Activated T-helper 1 cell treated with anti-CD3 and anti-CD28 coated beads, Interleukin-12 subunit alpha, Interleukin-12 subunit beta, Interleukin-2, Interleukin-4 antibody, amounts not matched to agents 30 ng/mL and 10 ng/mL and 1 ng/mL, durations not matched to agents 14 hours and 24 hours and 36 hours (primary cell): ENCODE measurements around the gene ARL3. TPM values are rescaled to one million over a fixed set of nuclear protein-coding genes. Genes with fewer than 3 reads are reported as not detected.

Source experiments
- DNase-seq: peaks from one replicate; pipeline ENCODE4 v3.0.0; 2021; ENCODE audit warnings: low spot score
- H3K27ac Mint-ChIP-seq: one replicate; pipeline ENCODE4 v1.8.0; 2021; ENCODE audit warnings: mild to moderate bottlenecking, mixed read lengths
- H3K27me3 Mint-ChIP-seq: one replicate; pipeline ENCODE4 v1.8.0; 2022; ENCODE audit warnings: mild to moderate bottlenecking, moderate library complexity, mixed read lengths; ENCODE audit not compliant: insufficient read depth
- H3K36me3 Mint-ChIP-seq: one replicate; pipeline ENCODE4 v1.8.0; 2021; ENCODE audit warnings: low read depth, mixed read lengths
- H3K4me1 Mint-ChIP-seq: one replicate; pipeline ENCODE4 v1.8.0; 2021; ENCODE audit warnings: low read depth, mixed read lengths
- H3K4me3 Mint-ChIP-seq: one replicate; pipeline ENCODE4 v1.8.0; 2021; ENCODE audit warnings: mild to moderate bottlenecking, moderate library complexity, mixed read lengths
- H3K9me3 Mint-ChIP-seq: one replicate; pipeline ENCODE4 v1.8.0; 2021; ENCODE audit warnings: mixed read lengths
- intact Hi-C: fragments of 100-400 bp; cut with micrococcal nuclease; formaldehyde crosslinking; loops from one replicate; pipeline ENCODE4 v1.15.1; 2024
- total RNA-seq: library from RNA; stranded (reverse); gene quantifications from 2 replicates; pipeline ENCODE4 v1.2.3, GENCODE V29; 2022

ARL3 gene
- total RNA-seq, 1 donor from 2014 or later, result 6.6 TPM

- Mint-ChIP-seq H3K4me3 (peak overlapping the region; percentile 90), H3K4me1 (peaks cover 23% of the 10 kb centered on the region), H3K9me3 (no peaks in the 10 kb centered on the region), H3K27me3 (no peaks in the 10 kb centered on the region), H3K36me3 (peaks cover 18% of the 10 kb centered on the region), H3K27ac (peak overlapping the region; percentile 91)
- no peak for DNase-seq
- intact Hi-C loops, result loop anchor here (1.0 to 5.0 kb wide), 12 partner anchors 71 to 824 kb away; partner anchors contain the start of genes ACTR1A, ARL3, BORCS7 and GBF1
Measured at GRCh38 chr10:102642736-102643335, 71.4 kb downstream of the ARL3 start.

- DNase-seq, result peak; percentile 94
Measured at GRCh38 chr10:102641880-102642735, 72.1 kb downstream of the ARL3 start.

GRCh38 chr10:102641402-102641801 lies 72.8 kb downstream of the ARL3 start:
- H3K36me3 Mint-ChIP-seq, result peaks cover 11% of the 10 kb centered on the region
- H3K4me1 Mint-ChIP-seq, result peaks cover 12% of the 10 kb centered on the region
- H3K4me3 Mint-ChIP-seq, result peak overlapping the region; percentile 86
- H3K9me3 Mint-ChIP-seq, result no peaks in the 10 kb centered on the region
- H3K27ac Mint-ChIP-seq, result peak overlapping the region; percentile 82
- no peak for DNase-seq
- intact Hi-C loops, result loop anchor here (5.0 kb wide), 1 partner anchor 509 kb away; the partner anchor contains the start of gene PPRC1
- H3K27me3 Mint-ChIP-seq, result no peaks in the 10 kb centered on the region

More at GRCh38 chr10:102641880-102642735, 72.1 kb downstream of the ARL3 start:
- Mint-ChIP-seq H3K9me3 (no peaks in the 10 kb centered on the region), H3K4me1 (peaks cover 19% of the 10 kb centered on the region), H3K4me3 (peak overlapping the region; percentile 90), H3K27ac (peak overlapping the region; percentile 82), H3K36me3 (peaks cover 16% of the 10 kb centered on the region), H3K27me3 (no peaks in the 10 kb centered on the region)
- intact Hi-C loops, result loop anchor here (1.0 to 5.0 kb wide), 11 partner anchors 72 to 823 kb away; partner anchors contain the start of genes ACTR1A, ARL3, GBF1 and NOLC1

- no peak overlapping the region for H3K4me3 Mint-ChIP-seq
- intact Hi-C loops, result no loop called here
- no peak for DNase-seq
- no peaks in the 10 kb centered on the region for H3K36me3 Mint-ChIP-seq
- H3K9me3 Mint-ChIP-seq, result no peaks in the 10 kb centered on the region
- no peaks in the 10 kb centered on the region for H3K27me3 Mint-ChIP-seq
- peaks cover 22% of the 10 kb centered on the region for H3K4me1 Mint-ChIP-seq
- H3K27ac Mint-ChIP-seq, result no peak overlapping the region
Measured at GRCh38 chr10:102639537-102639936, 74.7 kb downstream of the ARL3 start.

GRCh38 chr10:102635377-102635776 lies 78.8 kb downstream of the ARL3 start:
- Mint-ChIP-seq H3K27ac (peak overlapping the region; percentile 41), H3K36me3 (peaks cover 4% of the 10 kb centered on the region), H3K27me3 (no peaks in the 10 kb centered on the region), H3K9me3 (no peaks in the 10 kb centered on the region), H3K4me1 (peaks cover 44% of the 10 kb centered on the region), H3K4me3 (peak overlapping the region; percentile 20)
- no peak for DNase-seq
- intact Hi-C loops, result no loop called here

- no peak for DNase-seq
- H3K9me3 Mint-ChIP-seq, result no peaks in the 10 kb centered on the region
- no peaks in the 10 kb centered on the region for H3K27me3 Mint-ChIP-seq
- intact Hi-C loops, result no loop called here
- peaks cover 4% of the 10 kb centered on the region for H3K36me3 Mint-ChIP-seq
- H3K4me3 Mint-ChIP-seq, result no peak overlapping the region
- H3K27ac Mint-ChIP-seq, result no peak overlapping the region
- peaks cover 44% of the 10 kb centered on the region for H3K4me1 Mint-ChIP-seq
Measured at GRCh38 chr10:102634686-102635085, 79.5 kb downstream of the ARL3 start.

GRCh38 chr10:102633848-102634247 lies 80.3 kb downstream of the ARL3 start:
- H3K4me1 Mint-ChIP-seq, result peaks cover 44% of the 10 kb centered on the region
- peak overlapping the region; percentile 84 for H3K27ac Mint-ChIP-seq
- H3K36me3 Mint-ChIP-seq, result peaks cover 4% of the 10 kb centered on the region
- DNase-seq, result no peak
- peak overlapping the region; percentile 20 for H3K4me3 Mint-ChIP-seq
- no peaks in the 10 kb centered on the region for H3K9me3 Mint-ChIP-seq
- intact Hi-C loops, result no loop called here
- no peaks in the 10 kb centered on the region for H3K27me3 Mint-ChIP-seq

GRCh38 chr10:102633287-102633686 lies 80.9 kb downstream of the ARL3 start:
- DNase-seq, result peak; percentile 14
- no peaks in the 10 kb centered on the region for H3K9me3 Mint-ChIP-seq
- intact Hi-C loops, result no loop called here
- peak overlapping the region; percentile 84 for H3K27ac Mint-ChIP-seq
- H3K27me3 Mint-ChIP-seq, result no peaks in the 10 kb centered on the region
- H3K4me3 Mint-ChIP-seq, result peak overlapping the region; percentile 20
- peaks cover 4% of the 10 kb centered on the region for H3K36me3 Mint-ChIP-seq
- peaks cover 44% of the 10 kb centered on the region for H3K4me1 Mint-ChIP-seq

GRCh38 chr10:102632394-102633111 lies 81.6 kb downstream of the ARL3 start:
- Mint-ChIP-seq H3K36me3 (peaks cover 4% of the 10 kb centered on the region), H3K4me1 (peaks cover 44% of the 10 kb centered on the region), H3K4me3 (peak overlapping the region; percentile 25), H3K9me3 (no peaks in the 10 kb centered on the region), H3K27me3 (no peaks in the 10 kb centered on the region), H3K27ac (peak overlapping the region; percentile 84)
- DNase-seq, result no peak
- intact Hi-C loops, result no loop called here

- Mint-ChIP-seq H3K36me3 (peaks cover 4% of the 10 kb centered on the region), H3K9me3 (no peaks in the 10 kb centered on the region), H3K4me1 (peaks cover 44% of the 10 kb centered on the region), H3K4me3 (no peak overlapping the region), H3K27me3 (no peaks in the 10 kb centered on the region), H3K27ac (peak overlapping the region; percentile 84)
- DNase-seq, result no peak
- intact Hi-C loops, result no loop called here
Measured at GRCh38 chr10:102631525-102632393, 82.4 kb downstream of the ARL3 start.

GRCh38 chr10:102630663-102631062 lies 83.5 kb downstream of the ARL3 start:
- Mint-ChIP-seq H3K36me3 (peaks cover 4% of the 10 kb centered on the region), H3K27me3 (no peaks in the 10 kb centered on the region), H3K4me1 (peaks cover 41% of the 10 kb centered on the region), H3K4me3 (no peak overlapping the region), H3K9me3 (no peaks in the 10 kb centered on the region), H3K27ac (peak overlapping the region; percentile 83)
- intact Hi-C loops, result no loop called here
- DNase-seq, result no peak
